ENCODE results near the gene TIRAP. TPM values are rescaled to one million over a fixed set of nuclear protein-coding genes. Genes with fewer than 3 reads are reported as not detected.
A peak's percentile ranks its signal among the peaks of the same experiment; 100 is the strongest.

Gene TIRAP
- total and polyA plus RNA-seq, 9 of the 15 experiments (the other 6 are each of a cell fraction or from before 2014, with no cell fraction given) = 0.60 to 8.7 (median 3.7) TPM

DNA sequence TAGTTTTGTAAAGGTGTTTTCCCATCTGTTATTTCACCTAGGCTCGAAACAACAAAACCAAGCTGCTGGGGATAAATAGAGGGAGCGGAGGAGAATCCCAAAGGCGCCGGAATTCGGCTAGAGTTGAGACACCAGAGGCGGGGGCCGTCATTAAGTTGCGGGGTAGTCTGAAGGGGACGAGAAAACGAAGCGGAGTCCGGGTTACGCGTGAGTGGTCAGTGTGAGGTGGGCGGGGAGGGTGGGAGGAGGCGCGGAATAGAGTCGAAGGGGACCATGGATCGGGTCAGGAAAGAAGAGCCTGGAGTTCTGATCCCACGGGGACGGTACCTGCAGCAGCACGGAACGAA is 14.6 kb upstream of the TIRAP start (continued):
- TF ChIP-seq KDM5B (IDR thresholded peaks at IDR 0.05; ENCODE audit: insufficient replicate concordance, low read depth, low read length) (no peak), EWSR1 (IDR thresholded peaks at IDR 0.05; ENCODE audit: borderline replicate concordance, low read depth, partially characterized antibody) (no peak), PTBP1 (IDR thresholded peaks at IDR 0.05; ENCODE audit: low read depth, low read length) (0 out of 2 replicates have a peak, but pooled peaks have one; percentile 22), ZNF717 (CRISPR knock-in tag; IDR thresholded peaks at IDR 0.05) (no peak), PPARD (CRISPR knock-in tag; IDR thresholded peaks at IDR 0.05) (no peak), EGR1 (conservative IDR thresholded peaks at IDR 0.05) (peak; percentile 42), ZNF584 (CRISPR knock-in tag; IDR thresholded peaks at IDR 0.05; ENCODE audit: low read depth) (0 out of 2 replicates have a peak, but pooled peaks have one; percentile 41), TBL1XR1 (IDR thresholded peaks at IDR 0.05; ENCODE audit: low read length in 2 of 2) (no peak)
- TF ChIP-seq, protein P1, sequence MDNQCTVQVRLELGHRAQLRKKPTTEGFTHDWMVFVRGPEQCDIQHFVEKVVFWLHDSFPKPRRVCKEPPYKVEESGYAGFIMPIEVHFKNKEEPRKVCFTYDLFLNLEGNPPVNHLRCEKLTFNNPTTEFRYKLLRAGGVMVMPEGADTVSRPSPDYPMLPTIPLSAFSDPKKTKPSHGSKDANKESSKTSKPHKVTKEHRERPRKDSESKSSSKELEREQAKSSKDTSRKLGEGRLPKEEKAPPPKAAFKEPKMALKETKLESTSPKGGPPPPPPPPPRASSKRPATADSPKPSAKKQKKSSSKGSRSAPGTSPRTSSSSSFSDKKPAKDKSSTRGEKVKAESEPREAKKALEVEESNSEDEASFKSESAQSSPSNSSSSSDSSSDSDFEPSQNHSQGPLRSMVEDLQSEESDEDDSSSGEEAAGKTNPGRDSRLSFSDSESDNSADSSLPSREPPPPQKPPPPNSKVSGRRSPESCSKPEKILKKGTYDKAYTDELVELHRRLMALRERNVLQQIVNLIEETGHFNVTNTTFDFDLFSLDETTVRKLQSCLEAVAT (IDR thresholded peaks at IDR 0.05) = 0 out of 4 replicates have a peak, but pooled peaks of 1 of the 2 experiments have one; percentile 28

All from K562 (cell line).